HL-60 (cell line): Measurements from ENCODE around the gene DSCAML1.

Experiments
- DNase-seq, 2 experiments: peaks; one replicate each; pipeline ENCODE4 v3.0.0-alpha.2; 2010 to 2020; ENCODE audit warnings: low read depth in 1 of 2, low spot score in 1 of 2
- H3K27ac ChIP-seq: fragments of 250-450 bp; sonication (Bioruptor Pico); replicated peaks from 2 replicates; pipeline ENCODE4 v1.5.1; 2020; ENCODE audit warnings: mild to moderate bottlenecking, moderate library complexity
- H3K27me3 ChIP-seq: fragments of 250-450 bp; sonication (Bioruptor Pico); 2 replicates; pipeline ENCODE4 v1.5.1; 2021; ENCODE audit warnings: mild to moderate bottlenecking, moderate library complexity; ENCODE audit not compliant: insufficient read depth, poor library complexity, severe bottlenecking
- H3K4me3 ChIP-seq: replicated peaks from 2 replicates; pipeline ENCODE4 v1.5.1; 2011; ENCODE audit warnings: mild to moderate bottlenecking, control low read depth, low read length; ENCODE audit not compliant: insufficient read depth
- GABPA ChIP-seq: IDR thresholded peaks from 2 replicates; pipeline ENCODE4 v1.6.1; 2012; ENCODE audit warnings: low read depth
- POLR2AphosphoS5 ChIP-seq: IDR thresholded peaks from 2 replicates; pipeline ENCODE4 v1.6.1; 2012; ENCODE audit warnings: low read depth
- SPI1 ChIP-seq: IDR thresholded peaks from 2 replicates; pipeline ENCODE4 v1.6.1; 2012; ENCODE audit warnings: low read depth, mild to moderate bottlenecking, borderline replicate concordance
- TF ChIP-seq, protein P1 (sequence below): IDR thresholded peaks from one replicate; pipeline ENCODE4 v1.5.1; 2011; ENCODE audit warnings: low read length, control low read depth, inconsistent platforms; ENCODE audit not compliant: insufficient read depth
- TF ChIP-seq, protein P2 (sequence below): IDR thresholded peaks from 2 replicates; pipeline ENCODE4 v1.6.1; 2012; ENCODE audit warnings: low read depth; ENCODE audit not compliant: insufficient replicate concordance

DSCAML1 gene

DNA sequence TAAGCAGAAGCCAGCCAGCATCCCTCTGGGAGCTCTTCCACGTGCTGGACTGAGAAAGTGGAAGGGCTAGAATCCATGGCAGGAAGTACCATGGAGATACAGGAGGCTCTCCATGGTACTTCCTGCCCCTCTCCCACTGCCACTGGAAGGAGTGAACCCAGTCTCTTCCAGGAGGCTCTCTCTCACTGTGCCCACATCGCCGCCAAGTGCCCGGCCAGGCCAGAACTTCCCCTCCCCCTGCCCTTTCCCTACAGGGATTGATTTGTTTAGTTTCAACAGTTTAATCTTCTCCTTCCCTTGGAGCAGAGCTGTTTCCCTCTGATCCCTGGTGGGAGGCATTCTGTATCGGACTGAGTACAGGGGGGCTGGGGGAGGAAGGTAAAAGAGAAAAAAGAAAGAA lies 133.6 kb downstream of the DSCAML1 start:
- no peak for DNase-seq
- TF ChIP-seq, protein P1, sequence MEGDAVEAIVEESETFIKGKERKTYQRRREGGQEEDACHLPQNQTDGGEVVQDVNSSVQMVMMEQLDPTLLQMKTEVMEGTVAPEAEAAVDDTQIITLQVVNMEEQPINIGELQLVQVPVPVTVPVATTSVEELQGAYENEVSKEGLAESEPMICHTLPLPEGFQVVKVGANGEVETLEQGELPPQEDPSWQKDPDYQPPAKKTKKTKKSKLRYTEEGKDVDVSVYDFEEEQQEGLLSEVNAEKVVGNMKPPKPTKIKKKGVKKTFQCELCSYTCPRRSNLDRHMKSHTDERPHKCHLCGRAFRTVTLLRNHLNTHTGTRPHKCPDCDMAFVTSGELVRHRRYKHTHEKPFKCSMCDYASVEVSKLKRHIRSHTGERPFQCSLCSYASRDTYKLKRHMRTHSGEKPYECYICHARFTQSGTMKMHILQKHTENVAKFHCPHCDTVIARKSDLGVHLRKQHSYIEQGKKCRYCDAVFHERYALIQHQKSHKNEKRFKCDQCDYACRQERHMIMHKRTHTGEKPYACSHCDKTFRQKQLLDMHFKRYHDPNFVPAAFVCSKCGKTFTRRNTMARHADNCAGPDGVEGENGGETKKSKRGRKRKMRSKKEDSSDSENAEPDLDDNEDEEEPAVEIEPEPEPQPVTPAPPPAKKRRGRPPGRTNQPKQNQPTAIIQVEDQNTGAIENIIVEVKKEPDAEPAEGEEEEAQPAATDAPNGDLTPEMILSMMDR, result no peak
- TF ChIP-seq, protein P2, sequence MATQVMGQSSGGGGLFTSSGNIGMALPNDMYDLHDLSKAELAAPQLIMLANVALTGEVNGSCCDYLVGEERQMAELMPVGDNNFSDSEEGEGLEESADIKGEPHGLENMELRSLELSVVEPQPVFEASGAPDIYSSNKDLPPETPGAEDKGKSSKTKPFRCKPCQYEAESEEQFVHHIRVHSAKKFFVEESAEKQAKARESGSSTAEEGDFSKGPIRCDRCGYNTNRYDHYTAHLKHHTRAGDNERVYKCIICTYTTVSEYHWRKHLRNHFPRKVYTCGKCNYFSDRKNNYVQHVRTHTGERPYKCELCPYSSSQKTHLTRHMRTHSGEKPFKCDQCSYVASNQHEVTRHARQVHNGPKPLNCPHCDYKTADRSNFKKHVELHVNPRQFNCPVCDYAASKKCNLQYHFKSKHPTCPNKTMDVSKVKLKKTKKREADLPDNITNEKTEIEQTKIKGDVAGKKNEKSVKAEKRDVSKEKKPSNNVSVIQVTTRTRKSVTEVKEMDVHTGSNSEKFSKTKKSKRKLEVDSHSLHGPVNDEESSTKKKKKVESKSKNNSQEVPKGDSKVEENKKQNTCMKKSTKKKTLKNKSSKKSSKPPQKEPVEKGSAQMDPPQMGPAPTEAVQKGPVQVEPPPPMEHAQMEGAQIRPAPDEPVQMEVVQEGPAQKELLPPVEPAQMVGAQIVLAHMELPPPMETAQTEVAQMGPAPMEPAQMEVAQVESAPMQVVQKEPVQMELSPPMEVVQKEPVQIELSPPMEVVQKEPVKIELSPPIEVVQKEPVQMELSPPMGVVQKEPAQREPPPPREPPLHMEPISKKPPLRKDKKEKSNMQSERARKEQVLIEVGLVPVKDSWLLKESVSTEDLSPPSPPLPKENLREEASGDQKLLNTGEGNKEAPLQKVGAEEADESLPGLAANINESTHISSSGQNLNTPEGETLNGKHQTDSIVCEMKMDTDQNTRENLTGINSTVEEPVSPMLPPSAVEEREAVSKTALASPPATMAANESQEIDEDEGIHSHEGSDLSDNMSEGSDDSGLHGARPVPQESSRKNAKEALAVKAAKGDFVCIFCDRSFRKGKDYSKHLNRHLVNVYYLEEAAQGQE, result no peak
- TF ChIP-seq POLR2AphosphoS5 (no peak), SPI1 (no peak), GABPA (no peak)
- H3K27me3 ChIP-seq, result no peaks in the 10 kb centered on the region
- no peak overlapping the region for H3K4me3 ChIP-seq
- H3K27ac ChIP-seq, result no peak overlapping the region

GRCh38 chr11:117662671-117663269 lies 134.2 kb downstream of the DSCAML1 start:
- no peak overlapping the region for H3K27ac ChIP-seq
- TF ChIP-seq, protein P2, result no peak
- TF ChIP-seq SPI1 (no peak), POLR2AphosphoS5 (no peak), GABPA (no peak)
- TF ChIP-seq, protein P1, result no peak
- no peaks in the 10 kb centered on the region for H3K27me3 ChIP-seq
- no peak overlapping the region for H3K4me3 ChIP-seq
- no peak for DNase-seq

- no peaks in the 10 kb centered on the region for H3K27me3 ChIP-seq
- H3K4me3 ChIP-seq, result no peak overlapping the region
- TF ChIP-seq SPI1 (no peak), POLR2AphosphoS5 (no peak), GABPA (no peak)
- TF ChIP-seq, protein P1, result no peak
- TF ChIP-seq, protein P2, result no peak
- no peak overlapping the region for H3K27ac ChIP-seq
- no peak for DNase-seq
Observed at GRCh38 chr11:117662255-117662654, 134.8 kb downstream of the DSCAML1 start.
